GM12878 (cell line): ENCODE results near the gene NDST3.

Source experiments
- POLR2A ChIP-seq: IDR thresholded peaks from 2 replicates; pipeline ENCODE4 v1.6.1; 2011; ENCODE audit warnings: low read depth, mild to moderate bottlenecking, low read length
- SMC3 ChIP-seq: IDR thresholded peaks from 2 replicates; pipeline ENCODE4 v1.6.1; 2011; ENCODE audit warnings: low read length, improper control_type of control experiment, borderline replicate concordance
- YY1 ChIP-seq: IDR thresholded peaks from 2 replicates; pipeline ENCODE4 v1.6.1; 2011; ENCODE audit warnings: low read depth, mild to moderate bottlenecking, low read length

- no peak for TF ChIP-seq POLR2A
- TF ChIP-seq YY1: no peak
- TF ChIP-seq SMC3: no peak
Measured at GRCh38 chr4:118307643-118308042, 273.4 kb downstream of the NDST3 start.
